ENCODE measurements around the gene ELP2. TPM values are rescaled to one million over a fixed set of nuclear protein-coding genes. Genes with fewer than 3 reads are reported as not detected.

The ELP2 gene
- total RNA-seq, 4 donors from 2014 or later, result 68.3 to 78.4 (median 74.3) TPM

DNA sequence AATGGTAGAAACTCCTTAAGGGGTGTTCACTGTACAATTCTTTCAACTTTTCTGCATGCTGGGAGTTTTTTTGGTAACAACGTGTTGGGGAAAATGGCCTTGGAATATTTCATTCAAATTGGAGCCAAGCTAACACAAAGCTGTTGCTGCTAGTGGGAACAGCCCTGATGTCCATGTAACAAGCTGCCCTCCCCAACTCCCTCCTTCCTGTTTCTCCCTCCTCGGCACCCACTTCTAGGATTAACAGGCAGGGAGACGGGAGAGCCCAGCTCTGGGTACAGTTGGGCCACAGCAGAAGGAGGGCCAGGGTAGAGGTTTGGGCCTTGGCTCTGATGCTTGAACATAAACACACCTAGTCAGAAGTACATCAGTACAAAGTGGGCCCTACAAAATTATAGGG, 48.2 kb downstream of the ELP2 start:
- TF ChIP-seq, protein P1, sequence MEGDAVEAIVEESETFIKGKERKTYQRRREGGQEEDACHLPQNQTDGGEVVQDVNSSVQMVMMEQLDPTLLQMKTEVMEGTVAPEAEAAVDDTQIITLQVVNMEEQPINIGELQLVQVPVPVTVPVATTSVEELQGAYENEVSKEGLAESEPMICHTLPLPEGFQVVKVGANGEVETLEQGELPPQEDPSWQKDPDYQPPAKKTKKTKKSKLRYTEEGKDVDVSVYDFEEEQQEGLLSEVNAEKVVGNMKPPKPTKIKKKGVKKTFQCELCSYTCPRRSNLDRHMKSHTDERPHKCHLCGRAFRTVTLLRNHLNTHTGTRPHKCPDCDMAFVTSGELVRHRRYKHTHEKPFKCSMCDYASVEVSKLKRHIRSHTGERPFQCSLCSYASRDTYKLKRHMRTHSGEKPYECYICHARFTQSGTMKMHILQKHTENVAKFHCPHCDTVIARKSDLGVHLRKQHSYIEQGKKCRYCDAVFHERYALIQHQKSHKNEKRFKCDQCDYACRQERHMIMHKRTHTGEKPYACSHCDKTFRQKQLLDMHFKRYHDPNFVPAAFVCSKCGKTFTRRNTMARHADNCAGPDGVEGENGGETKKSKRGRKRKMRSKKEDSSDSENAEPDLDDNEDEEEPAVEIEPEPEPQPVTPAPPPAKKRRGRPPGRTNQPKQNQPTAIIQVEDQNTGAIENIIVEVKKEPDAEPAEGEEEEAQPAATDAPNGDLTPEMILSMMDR (IDR thresholded peaks at IDR 0.05; ENCODE audit: low read depth), result no peak

DNA sequence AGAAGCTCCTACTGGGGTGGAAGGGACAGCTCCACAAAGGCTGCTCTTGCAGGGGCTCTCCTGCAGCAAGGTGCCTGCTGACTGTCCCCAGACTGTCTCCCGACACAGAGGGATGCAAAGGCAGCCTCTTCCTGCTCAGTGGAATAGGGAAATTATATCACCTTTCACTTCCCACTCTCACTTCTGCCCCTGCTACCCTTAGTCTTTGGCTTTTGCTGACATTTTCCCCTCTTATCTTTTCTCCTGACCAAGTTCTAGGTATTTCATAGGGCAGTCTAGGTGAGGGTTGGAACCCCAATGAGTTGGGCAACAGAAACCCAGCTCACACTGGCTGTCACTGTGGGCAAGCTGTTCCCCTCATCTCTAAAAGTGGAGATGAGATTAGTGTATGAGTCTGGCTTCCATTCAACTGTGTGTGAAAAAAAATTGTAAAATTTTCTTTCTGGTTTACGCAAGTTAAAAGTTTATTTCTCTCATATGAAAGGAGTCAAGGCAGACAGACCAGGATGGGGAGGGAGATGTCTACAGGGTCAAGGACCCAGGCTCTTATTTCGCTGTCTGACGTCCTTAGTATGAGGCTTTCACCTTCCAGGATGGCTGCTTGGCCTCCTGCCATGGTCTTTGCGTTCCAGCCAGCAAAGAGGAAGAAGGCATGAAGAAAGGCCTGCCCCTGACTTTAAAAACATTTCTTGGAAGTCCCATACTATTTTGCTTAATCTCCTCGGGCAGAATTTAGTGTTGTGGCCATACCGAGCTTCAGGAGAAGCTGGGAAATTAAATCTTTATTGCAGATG, 50.1 kb downstream of the ELP2 start:
- TF ChIP-seq, protein P1 (IDR thresholded peaks at IDR 0.05; ENCODE audit: low read depth), result no peak

DNA sequence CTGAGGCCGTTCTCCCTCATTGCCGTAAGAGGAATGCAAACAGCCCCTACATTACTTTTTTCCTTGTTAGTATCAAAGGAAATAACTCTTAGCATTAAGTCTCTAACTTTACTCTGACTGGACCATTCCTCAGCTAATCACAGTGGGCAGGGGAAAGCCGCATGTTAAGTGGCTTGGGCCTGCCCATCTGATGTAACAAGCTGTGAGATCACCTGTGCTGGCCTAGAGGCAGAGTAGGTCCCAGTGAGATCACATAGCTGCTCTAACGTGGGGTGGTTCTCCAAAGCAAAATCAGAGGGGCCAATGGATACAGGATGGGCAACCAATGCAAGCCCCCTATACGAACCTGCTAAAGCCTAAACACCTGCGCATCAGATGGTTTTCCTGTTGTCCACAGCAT, 51.7 kb downstream of the ELP2 start:
- TF ChIP-seq, protein P1 (IDR thresholded peaks at IDR 0.05; ENCODE audit: low read depth), result no peak

DNA sequence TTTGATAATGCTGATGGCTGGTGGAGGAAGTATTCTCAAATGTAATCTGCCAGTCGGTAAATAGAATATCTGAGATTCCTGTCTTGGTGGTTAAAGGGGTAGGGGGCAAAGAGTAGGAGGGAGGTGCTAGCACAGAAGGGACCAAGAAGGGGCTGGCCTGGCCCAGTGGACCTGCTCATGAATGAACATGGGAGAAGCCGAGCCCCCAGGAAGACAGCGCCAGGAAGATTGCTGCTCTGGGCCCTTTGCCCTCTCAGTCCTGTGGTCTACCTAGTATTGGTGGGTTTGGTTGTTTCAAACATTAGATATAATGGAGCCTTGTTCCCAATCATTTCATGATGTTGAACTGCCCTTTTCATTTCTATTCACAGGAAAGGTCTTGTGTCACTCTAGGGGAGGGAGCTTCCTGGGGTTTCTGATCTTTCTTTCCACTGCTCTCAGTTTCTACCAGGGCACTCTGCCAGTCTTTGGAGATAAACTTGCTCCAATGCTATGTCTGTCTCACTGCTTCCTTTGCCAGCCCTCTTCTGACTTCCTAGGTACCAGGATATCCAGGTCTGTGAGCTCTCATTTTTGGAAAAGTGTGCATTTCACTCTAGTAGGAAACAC, 52.3 kb downstream of the ELP2 start:
- TF ChIP-seq, protein P1 (IDR thresholded peaks at IDR 0.05; ENCODE audit: low read depth), result no peak

DNA sequence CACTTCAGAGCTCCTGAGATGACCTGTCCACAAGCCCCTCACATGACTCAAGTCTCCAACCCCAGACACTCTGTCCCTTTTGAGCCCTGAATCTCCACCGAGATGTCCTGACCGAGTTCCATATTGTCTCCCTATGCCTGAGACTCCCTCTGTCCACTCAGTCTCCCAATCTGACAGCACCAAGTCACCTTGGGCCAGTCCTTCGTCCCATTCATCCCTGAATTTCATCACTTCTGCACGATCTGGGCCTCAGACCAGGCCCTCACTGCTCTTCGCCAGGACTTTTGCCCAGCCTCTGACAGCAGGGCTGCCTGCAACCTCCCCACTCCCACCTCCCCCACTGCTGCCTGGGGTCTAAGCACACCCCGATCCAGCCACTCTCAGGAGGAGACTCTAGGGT, 53.3 kb downstream of the ELP2 start:
- TF ChIP-seq, protein P1 (IDR thresholded peaks at IDR 0.05; ENCODE audit: low read depth), result no peak

DNA sequence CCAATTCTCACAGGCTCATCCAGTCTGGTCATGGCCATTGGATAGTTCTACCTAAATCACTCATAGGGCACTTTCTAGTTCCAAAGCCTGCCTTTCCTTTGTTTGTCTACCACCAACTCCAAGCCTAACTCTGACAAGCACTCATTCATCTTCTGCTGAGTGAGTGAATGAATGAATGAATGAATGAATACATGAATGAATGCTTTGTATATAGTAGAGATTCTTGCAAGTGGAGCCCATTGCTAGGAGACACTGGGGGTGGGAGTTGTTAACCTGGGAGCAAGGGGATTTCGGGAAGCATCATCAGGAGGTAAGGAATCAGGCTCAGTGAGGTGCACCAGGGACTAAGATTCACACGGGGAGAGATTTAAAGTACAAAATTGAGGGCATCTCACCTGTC, 54.3 kb downstream of the ELP2 start:
- TF ChIP-seq, protein P1 (IDR thresholded peaks at IDR 0.05; ENCODE audit: low read depth), result no peak

DNA sequence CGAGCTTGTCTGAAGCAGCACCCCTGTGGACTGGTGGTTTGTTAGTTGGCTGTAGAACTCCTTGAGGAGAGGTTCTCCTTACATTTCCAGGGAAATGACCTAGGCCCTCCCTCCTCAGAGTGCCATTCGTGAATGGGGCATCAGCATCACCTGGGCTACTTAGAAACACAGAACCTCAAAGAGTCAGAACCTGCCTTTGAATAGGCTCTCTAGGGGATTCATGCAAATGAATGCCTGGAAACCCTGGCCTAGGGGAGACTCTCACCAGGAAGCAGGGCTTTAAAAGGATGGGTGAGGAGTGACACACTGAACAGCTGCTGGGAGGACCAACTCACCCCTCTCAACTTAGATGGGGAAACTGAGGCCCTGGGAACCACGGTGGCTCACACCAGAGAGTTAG, 55.5 kb downstream of the ELP2 start:
- TF ChIP-seq, protein P1 (IDR thresholded peaks at IDR 0.05; ENCODE audit: low read depth), result no peak
